HG03045 (cell line): ENCODE measurements around the gene MTG2.

ENCODE experiments used
- ATAC-seq: cut with Tn5 transposase; IDR thresholded peaks from one replicate; pipeline ENCODE4 v1.9.1; 2021; ENCODE audit warnings: mild to moderate bottlenecking, moderate library complexity; ENCODE audit not compliant: unreplicated experiment

Gene MTG2

GRCh38 chr20:62182469-62183425, at the start of gene MTG2:
MTG2 (plus strand) TSS chr20:62183028; CDS start chr20:62193421, 10,393 bp downstream.
- ATAC-seq, result peak; percentile 91

GRCh38 chr20:62133051-62133845, 49.6 kb upstream of the MTG2 start:
- ATAC-seq, result no peak

- ATAC-seq, result no peak
These were observed 49.0 kb upstream of the MTG2 start for GRCh38 chr20:62133864-62134263.

GRCh38 chr20:62134735-62135231, 48.0 kb upstream of the MTG2 start:
- ATAC-seq, result no peak

- ATAC-seq, result no peak
These were observed 47.1 kb upstream of the MTG2 start for GRCh38 chr20:62135573-62136266.

GRCh38 chr20:62136283-62137091, 46.3 kb upstream of the MTG2 start:
- ATAC-seq, result no peak

- no peak for ATAC-seq
These were observed 45.8 kb upstream of the MTG2 start for GRCh38 chr20:62137092-62137384.

GRCh38 chr20:62137478-62138203, 45.2 kb upstream of the MTG2 start:
- ATAC-seq, result no peak

- ATAC-seq, result no peak
These were observed 44.7 kb upstream of the MTG2 start for GRCh38 chr20:62138204-62138543.

GRCh38 chr20:62138912-62139311, 43.9 kb upstream of the MTG2 start:
- no peak for ATAC-seq

GRCh38 chr20:62139636-62140035, 43.2 kb upstream of the MTG2 start:
- no peak for ATAC-seq

- no peak for ATAC-seq
These were observed 41.8 kb upstream of the MTG2 start for GRCh38 chr20:62141043-62141396.

- ATAC-seq, result no peak
These were observed 41.2 kb upstream of the MTG2 start for GRCh38 chr20:62141397-62142251.

- peak; percentile 13 for ATAC-seq
These were observed 40.4 kb upstream of the MTG2 start for GRCh38 chr20:62142252-62143080.

GRCh38 chr20:62143081-62143956, 39.5 kb upstream of the MTG2 start, which contains the start of the genes PSMA7 and SS18L1:
PSMA7 (minus strand) TSS chr20:62143394; CDS start chr20:62143303, 91 bp downstream.
SS18L1 (plus strand) TSS chr20:62143769; CDS start chr20:62143821, 52 bp downstream.
- ATAC-seq, result peak; percentile 80

- peak; percentile 31 for ATAC-seq
These were observed 38.6 kb upstream of the MTG2 start for GRCh38 chr20:62143957-62144825.
